Lower lobe of right lung (tissue), 2 donors: Measurements from ENCODE around the gene LTBP4. TPM values are rescaled to one million over a fixed set of nuclear protein-coding genes. Genes with fewer than 3 reads are reported as not detected.

Source experiments
- ATAC-seq, 2 donors: fragments of 200-7000 bp; cut with Tn5 transposase; one replicate each; pipeline ENCODE4 v1.9.1; 2020 to 2022; ENCODE audit warnings: mild to moderate bottlenecking in 2 of 2, moderate library complexity in 2 of 2
- DNase-seq: peaks from one replicate; pipeline ENCODE4 v3.0.0-alpha.2; 2020
- H3K27ac ChIP-seq: fragments of 200-600 bp; one replicate; pipeline ENCODE4 v1.8.0; 2022
- H3K27me3 ChIP-seq: fragments of 200-600 bp; one replicate; pipeline ENCODE4 v1.8.0; 2022; ENCODE audit warnings: low read depth
- H3K36me3 ChIP-seq: fragments of 200-600 bp; one replicate; pipeline ENCODE4 v1.8.0; 2022; ENCODE audit warnings: mild to moderate bottlenecking
- H3K4me1 ChIP-seq: fragments of 200-600 bp; one replicate; pipeline ENCODE4 v1.8.0; 2022
- H3K4me3 ChIP-seq: fragments of 200-600 bp; one replicate; pipeline ENCODE4 v1.8.0; 2022; ENCODE audit warnings: mild to moderate bottlenecking
- H3K9me3 ChIP-seq: fragments of 200-600 bp; one replicate; pipeline ENCODE4 v1.8.0; 2022
- CTCF ChIP-seq: fragments of 200-600 bp; IDR thresholded peaks from one replicate; pipeline ENCODE4 v1.8.0; 2022; ENCODE audit warnings: antibody characterized with exemption, mild to moderate bottlenecking
- intact Hi-C: fragments of 100-400 bp; cut with DNase I; formaldehyde crosslinking; loops from one replicate; pipeline ENCODE4 v1.11.0; 2022
- total RNA-seq: library from RNA; stranded (reverse); fragmentation: NEBNext Ultra II Directional; extraction: Animal tissue kit (Norgen Biotek cat#: 25700); gene quantifications from one replicate; pipeline ENCODE4 v1.2.1, GENCODE V29; 2021
- donor health status: DM: no; HTN: yes; CAD: no; lungs with severe emphysema.

Gene LTBP4
- total RNA-seq, 1 donor from 2014 or later = 316 TPM

GRCh38 chr19:40609561-40610395 is 8.6 kb downstream of the LTBP4 start:
- DNase-seq = peak; percentile 95
- no peaks in the 10 kb centered on the region for H3K36me3 ChIP-seq
- H3K27ac ChIP-seq = peak overlapping the region; percentile 83
- intact Hi-C loops = loop anchor here (10.0 kb wide), 1 partner anchor 65 kb away; no protein-coding TSS in a partner anchor
- no peak for TF ChIP-seq CTCF
- no peaks in the 10 kb centered on the region for H3K9me3 ChIP-seq
- H3K4me3 ChIP-seq = peak overlapping the region; percentile 58
- peak; percentile 83 to 85 for ATAC-seq
- peaks cover 62% of the 10 kb centered on the region for H3K4me1 ChIP-seq
- H3K27me3 ChIP-seq = peaks cover 6% of the 10 kb centered on the region

- Histone ChIP-seq H3K9me3 (no peaks in the 10 kb centered on the region), H3K4me1 (peaks cover 61% of the 10 kb centered on the region), H3K27me3 (peaks cover 6% of the 10 kb centered on the region), H3K36me3 (no peaks in the 10 kb centered on the region), H3K4me3 (peak overlapping the region; percentile 58), H3K27ac (peak overlapping the region; percentile 83)
- ATAC-seq (peak; percentile 25 to 36), DNase-seq (peak; percentile 85)
- no peak for TF ChIP-seq CTCF
- intact Hi-C loops = no loop called here
Measured at GRCh38 chr19:40610396-40611064, 9.4 kb downstream of the LTBP4 start.

- H3K4me1 ChIP-seq = peaks cover 56% of the 10 kb centered on the region
- H3K36me3 ChIP-seq = no peaks in the 10 kb centered on the region
- intact Hi-C loops = no loop called here
- ATAC-seq (peak; percentile 21 to 29), DNase-seq (peak; percentile 80)
- peak overlapping the region; percentile 58 for H3K4me3 ChIP-seq
- H3K9me3 ChIP-seq = no peaks in the 10 kb centered on the region
- peak overlapping the region; percentile 83 for H3K27ac ChIP-seq
- H3K27me3 ChIP-seq = peaks cover 6% of the 10 kb centered on the region
- TF ChIP-seq CTCF = no peak
Measured at GRCh38 chr19:40611096-40611495, 9.9 kb downstream of the LTBP4 start.

- intact Hi-C loops = no loop called here
- Histone ChIP-seq H3K36me3 (no peaks in the 10 kb centered on the region), H3K4me1 (peaks cover 52% of the 10 kb centered on the region), H3K27ac (no peak overlapping the region), H3K27me3 (peaks cover 6% of the 10 kb centered on the region), H3K4me3 (no peak overlapping the region), H3K9me3 (no peaks in the 10 kb centered on the region)
- no peak for DNase-seq
- no peak for ATAC-seq
- no peak for TF ChIP-seq CTCF
Measured at GRCh38 chr19:40611900-40612698, 10.9 kb downstream of the LTBP4 start.
